NCI-H69 (cell line): ENCODE results near the gene CLOCK.

Experiments
- DNase-seq: peaks from one replicate; lab custom pipeline; 2025; lab: John Stamatoyannopoulos, UW

Gene CLOCK

DNA sequence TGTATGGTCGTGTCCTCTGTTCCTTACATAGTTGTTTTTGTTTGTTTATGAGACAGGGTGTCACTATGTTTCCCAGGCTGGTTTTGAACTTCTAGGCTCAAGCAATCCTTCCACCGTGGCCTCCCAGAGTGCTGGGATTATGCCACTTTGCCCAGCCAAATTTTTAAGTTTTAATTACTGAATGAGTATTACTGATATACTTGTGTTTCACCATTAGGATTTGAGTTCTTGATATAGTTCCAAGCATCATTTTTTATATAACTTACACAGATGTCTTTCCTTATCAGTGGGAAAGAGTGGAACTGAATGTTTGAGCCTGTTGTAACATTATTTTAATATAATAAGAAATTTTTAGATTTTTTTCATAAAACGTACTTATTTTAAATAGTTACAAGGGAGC, 130.5 kb downstream of the CLOCK start:
- DNase-seq = no peak

DNA sequence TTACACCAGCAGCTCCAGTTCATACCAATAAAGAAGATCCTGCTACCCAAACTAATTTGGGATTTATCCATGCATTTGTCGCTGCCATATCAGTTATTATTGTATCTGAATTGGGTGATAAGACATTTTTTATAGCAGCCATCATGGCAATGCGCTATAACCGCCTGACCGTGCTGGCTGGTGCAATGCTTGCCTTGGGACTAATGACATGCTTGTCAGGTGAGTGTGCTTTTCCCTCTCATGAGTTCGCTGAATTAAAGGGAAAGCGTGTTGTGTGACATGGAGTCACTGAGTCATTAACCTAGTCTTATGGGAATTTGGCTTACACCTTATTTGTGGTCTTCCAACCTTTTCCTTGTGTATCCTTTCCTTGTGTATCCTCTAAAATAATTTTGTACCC, 135.1 kb downstream of the CLOCK start:
- DNase-seq = no peak

DNA sequence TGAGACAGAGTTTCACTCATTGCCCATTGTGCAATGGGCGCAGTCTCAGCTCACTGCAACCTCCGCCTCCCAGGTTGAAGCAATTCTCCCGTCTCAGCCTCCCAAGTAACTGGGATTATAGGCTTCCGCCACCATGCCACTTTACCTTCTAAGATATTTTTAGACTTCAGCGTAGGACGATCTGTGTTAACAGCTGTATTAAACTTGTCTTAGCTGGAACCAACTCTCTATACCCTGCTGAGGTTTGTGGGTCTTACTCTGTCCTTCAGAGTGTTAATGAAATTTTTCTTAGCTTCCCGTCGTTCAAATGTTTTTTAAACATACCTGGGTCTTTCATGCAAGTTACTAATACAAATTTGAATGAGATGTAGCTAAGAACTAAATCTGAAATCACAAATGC, 136.3 kb downstream of the CLOCK start:
- no peak for DNase-seq

DNA sequence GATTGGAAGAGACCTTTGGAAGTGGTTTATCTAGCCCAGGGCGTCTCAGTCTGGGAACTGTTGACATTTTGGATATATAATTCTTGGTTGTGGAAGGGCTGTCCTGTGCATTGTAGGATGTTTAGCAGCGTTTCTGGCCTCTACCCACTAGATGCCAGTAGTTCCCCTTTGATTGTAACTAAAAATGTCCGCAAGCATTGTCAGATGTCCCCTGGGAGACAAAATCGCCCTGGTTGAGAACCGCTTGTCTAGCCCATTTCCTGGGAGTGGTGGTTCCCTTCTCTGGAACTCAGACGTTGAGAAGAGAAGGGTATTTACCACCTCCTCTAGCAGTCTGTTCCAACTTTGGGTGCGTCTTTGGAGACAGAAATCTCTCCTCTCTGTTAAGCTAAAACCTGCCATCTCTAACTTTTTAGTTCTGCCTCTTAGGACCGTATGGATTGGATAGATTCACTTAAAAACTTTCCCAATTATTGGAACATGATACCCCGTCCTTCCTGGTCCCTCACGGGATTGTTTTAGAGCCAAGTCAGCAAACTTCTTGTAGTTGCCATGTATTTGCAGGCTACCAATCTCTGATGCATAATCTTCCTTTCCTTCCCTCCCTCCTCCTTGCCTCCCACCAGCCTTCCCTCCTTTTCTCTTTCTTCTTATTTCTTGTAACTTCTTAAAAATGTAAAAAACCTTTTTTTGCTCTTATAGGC, 137.1 kb downstream of the CLOCK start:
- peak; percentile 18 for DNase-seq

DNA sequence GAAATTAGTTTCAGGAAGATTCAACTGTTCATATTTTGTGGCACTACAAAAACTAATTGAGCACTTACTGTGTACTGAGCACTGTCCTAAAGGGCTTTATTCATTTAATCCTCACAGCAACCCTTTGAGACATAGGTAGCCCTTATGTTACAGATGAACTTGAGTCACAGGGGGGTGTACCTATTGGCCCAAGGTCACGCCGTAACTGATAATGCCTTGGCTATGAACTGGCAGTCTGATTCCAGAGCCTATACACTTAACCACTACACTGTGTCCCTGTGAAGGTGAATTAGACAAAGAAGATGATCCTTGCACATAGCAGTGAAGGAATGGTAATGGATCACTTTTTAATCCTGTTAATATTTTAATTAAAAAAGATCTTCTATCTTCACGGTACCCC, 138.9 kb downstream of the CLOCK start:
- no peak for DNase-seq

DNA sequence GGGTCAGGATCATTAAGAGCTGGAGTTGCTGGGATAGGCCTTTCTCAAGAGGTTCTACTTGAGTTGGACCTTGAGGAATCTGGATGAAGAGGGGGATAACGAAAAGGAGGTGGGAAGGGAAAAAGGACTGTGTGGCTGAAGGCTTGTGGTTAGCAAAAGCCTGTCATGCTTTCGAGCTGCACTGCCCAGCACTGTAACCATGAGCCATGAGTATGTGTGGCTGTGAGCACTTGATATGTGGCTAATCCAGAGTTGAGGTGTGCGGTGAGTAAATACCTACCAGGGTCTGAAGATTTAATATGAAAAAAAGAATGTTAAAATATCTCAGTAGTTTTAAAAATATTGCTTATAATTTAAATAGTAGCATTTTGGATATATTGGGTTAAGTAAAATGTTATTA, 139.6 kb downstream of the CLOCK start:
- no peak for DNase-seq

DNA sequence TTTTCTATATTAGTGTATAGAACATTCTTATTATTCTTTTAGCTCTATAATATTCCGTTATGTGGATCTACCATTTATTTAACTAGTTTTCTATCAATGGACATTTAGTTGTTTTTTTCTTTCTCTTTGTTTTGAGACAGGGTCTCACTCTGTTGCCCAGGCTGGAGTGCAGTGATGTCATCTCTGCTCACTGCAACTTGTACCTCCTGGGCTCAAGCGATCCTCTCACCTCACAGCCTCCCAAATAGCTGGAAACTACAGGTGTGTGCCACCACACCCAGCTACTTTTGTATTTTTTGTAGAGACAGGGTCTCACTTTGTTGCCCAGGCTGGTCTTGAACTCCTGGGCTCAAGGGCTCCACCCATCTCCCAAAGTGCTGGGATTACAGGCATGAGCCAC, 140.2 kb downstream of the CLOCK start:
- no peak for DNase-seq

DNA sequence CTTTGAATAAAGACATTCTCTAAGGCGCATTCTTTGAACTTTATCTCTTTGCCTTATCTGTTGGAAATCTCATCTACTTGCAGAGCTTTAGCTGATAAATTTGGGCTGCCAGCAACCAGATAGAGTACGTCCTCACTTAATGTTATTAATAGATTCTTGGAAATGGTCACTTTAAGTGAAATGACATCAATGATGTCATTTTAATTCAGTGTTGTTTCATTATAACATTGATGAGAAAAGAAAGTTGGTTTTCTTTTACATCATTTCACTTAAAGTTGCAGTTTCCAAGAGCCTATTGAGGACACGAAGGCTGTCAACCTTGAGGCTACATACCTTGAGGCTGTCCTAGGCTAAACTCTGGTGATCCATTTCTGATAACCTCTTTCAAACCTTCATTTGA, 141.6 kb downstream of the CLOCK start:
- no peak for DNase-seq

DNA sequence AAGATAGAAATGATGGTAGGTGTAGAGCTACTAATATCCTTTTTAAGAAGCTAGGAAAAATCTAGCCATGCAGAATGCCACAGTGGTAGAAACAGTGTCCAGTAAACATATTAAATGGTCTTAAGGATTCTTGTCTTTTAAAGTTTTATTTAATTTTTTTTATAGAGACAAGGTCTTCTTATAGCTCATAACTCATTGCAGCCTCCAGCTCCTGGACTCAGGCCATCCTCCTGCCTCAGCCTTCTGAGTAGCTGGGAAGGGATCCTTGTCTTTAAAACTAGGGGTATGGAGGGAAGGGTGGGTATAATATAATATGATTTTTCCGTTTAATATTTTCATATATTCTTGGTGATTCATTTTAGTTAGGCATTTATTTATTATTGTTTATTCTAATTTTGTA, 147.1 kb downstream of the CLOCK start:
- DNase-seq = peak; percentile 1

DNA sequence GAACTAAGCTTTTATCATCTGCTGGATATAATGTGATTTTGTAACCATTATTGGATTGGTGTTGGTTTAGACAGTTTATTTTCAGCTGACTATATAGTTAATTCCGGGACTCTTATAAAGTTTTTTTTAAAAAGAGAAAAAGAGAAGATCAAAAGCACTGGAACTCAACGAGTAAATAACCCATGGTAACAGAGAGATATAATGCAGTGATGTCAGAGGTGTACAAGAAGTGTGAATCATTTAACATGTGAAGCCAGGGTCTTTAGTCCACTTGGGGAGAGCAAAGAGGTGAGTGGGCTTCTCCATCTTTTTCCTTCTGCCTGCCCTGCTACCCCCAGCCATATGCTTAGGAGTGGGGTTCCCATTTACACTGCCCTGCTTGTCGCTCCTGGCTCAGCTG, 147.7 kb downstream of the CLOCK start:
- no peak for DNase-seq

DNA sequence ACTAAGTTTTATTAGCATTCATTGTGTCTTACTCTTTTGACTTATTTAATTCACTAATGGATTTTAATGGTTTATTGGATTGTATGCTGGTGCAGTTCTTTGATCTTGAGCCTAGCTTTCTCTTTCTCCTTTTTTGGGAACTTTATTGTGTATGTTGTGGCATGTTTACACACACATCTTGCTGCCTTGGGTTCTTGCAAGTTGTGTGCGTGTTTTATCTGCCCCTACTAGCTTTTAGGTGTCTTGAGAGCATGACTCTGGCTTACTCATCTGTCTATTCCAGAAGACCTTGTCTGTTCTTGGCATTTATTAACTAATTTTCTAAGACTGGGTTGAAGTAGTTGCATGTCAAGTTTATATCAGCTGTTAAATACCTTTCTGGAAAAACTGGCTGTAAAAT, 148.2 kb downstream of the CLOCK start:
- DNase-seq = no peak

DNA sequence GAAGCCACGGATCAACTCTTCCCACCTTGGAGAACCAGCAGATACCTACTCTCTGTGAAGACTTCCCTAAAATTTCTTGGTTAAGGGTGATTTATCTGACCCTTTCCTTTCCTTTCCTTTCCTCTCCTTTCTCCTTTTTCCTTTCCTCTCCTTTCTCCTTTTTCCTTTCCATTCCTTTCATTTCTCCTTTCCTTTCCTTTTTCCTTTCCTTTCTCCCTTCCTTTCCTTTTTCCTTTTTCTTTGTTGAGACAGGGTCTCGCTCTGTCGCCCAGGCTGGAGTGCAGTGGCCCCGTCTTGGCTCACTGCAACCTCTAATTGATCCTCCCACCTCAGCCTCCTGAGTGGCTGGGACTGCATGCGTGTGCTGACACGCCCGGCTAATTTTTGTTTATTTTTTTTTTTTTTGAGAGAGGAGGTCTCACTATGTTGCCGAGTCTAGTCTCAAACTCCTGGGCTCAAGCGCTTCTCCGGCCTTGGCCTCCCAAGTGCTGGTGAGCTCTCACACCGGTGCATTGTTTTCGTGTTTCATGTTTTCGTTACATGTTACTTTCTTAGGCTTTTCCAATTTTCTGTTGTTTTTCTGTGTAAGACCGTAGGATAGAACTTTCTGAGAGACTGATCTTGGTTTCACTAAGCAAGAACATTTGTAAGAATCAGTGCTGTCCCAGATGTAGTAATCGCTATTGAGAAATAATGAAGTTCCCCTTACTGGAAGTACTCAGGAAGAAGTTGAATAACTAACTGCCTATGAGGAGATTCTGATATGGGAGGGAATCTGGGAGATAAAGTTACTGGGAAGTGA, 149.0 kb downstream of the CLOCK start:
- peak; percentile 46 for DNase-seq

DNA sequence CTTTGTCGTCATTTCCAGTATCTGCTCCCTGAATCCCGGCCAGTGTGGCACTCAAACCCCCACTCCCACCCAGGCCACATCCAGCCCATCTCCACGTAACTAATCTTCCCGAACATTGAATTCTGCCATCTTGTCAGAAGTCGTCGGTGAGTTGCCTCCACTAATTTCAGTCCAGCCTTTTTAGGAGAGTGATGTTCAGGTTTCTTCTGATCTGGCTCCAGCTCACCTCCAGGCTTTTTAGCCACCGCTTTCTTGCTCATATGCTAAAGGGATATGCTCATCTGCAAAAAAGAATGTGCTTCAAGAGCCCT, 149.6 kb downstream of the CLOCK start:
- DNase-seq = peak; percentile 40

DNA sequence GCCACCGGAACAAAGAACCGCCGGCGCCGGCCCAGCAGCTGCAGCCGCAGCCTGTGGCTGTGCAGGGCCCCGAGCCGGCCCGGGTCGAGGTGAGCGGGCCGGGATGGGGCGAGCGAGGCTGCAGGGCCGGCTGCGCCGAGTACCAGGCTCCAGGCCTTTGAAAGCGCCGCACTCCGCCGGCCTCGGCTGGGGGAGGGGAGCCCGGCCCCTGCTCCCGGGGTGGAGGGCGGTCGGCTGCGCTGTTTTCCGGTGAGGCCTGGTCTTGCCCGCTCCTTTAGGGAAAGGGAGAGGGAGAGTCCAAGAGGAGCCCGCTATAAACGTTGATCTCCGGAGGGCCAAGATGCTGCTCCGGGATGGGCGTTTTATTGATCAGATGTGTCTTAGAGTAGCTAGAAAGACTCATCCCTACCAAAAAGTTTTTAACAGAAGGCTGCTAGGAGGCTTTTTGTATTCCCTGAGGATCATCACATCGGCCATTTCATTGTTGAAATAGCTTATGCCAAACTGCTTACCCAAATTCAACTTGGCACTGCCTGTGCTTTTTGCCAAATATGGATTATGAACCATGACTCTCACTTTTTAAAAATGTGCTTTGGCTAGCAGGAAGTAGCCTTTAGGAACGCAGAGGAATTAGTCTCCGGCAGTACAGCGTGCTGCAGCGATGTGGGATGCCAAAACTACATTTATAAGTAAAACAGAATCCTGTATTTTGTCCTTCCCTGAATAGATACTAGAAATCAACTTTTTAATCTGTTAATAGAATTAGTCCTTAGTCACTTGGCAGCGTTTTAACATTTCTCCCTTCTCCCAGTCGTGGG, 150.2 kb downstream of the CLOCK start:
- peak; percentile 49 for DNase-seq

DNA sequence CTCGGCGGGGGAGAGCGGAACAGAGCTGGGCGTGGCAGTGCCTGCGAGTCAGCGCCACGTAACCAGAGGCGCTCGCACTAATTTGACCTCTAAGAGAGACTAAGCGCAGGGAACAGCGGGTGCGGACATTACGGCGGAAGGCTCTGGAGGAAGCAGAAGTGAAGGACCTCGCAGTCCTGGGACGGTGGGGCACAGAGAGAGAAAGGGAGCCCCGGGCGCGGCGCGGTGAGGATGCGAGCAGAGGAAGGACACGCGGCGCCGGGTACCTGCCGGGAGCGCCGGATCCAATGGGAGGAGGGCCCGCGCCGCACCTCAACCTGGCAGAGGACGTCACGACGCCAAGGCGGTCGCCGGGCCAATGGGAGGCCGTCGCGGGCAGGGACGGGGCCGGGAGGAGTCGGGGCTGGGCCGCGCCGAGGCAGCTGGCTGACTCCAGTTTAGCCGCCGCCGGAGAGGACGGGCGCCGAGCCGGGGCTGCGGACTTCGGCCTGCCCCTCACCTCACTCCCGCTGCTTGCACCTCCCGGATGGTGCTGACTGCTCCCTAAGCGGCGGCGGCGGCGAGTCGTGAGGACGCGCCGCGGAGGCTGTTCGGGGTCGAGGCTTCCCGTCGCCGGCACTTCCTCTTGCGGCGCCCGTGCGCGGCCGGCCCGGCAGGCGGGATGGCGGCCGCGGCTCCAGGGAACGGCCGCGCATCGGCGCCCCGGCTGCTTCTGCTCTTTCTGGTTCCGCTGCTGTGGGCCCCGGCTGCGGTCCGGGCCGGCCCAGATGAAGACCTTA, 151.0 kb downstream of the CLOCK start, which contains the start of gene TMEM165:
TMEM165 (plus strand) TSS at position 429 of the 779 bp plus-strand sequence; CDS start at position 662, 233 bp downstream.
- peak; percentile 93 for DNase-seq

DNA sequence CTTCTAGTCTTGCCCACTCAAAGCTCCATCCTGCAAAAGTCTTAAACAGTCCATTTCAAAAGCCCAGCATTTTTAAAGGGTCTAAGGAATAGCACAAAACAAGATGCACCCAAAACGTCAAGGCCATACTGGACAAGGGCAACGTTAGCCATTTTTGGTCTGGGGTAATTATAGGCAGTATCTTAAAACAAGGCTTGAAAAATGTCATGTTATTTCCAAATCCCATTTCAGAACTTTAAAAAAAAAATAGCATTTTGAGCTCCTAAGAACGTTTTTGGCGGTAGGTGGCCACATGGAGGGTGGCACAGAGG, 151.5 kb downstream of the CLOCK start:
- DNase-seq = no peak

DNA sequence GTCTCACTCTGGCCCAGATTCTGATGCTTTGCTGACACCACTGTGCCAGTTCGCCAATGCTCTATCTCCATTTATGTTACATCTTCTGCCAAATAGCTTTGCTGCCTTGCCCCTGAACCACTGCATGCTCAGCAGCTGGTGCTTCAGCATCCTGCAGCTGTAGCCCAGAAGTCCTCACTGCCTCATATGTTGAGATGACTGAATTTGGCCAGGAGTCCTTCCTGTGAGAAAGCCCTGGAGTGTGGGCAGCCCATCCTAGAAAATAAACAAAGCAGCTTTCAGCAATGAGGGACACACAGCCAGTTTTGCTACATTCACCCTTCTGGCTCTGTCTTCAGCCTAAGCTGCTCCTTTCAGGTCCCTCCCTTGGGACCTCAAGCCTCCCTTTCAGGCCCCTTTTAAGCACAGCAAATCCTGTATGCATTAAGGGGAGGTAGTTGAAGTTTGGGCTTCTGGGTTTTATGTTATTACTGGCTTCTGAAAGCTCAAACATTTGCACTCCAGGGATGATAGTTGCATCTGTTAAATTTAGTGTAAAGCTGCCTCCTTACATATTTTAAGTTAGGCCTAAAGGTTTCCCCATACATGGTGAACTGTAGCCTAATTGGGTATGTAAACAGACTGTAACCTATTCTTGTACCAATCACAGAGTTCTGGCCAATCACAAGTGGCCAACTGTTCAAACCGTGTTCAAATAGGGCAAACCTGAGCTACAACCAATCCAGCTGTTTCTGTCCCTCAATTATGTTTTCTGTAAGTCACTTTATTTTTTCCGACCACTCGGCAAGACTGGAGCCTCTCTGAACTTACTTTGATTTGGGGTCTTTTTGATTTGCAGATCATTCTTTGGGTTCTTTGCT, 153.0 kb downstream of the CLOCK start:
- DNase-seq = peak; percentile 70

DNA sequence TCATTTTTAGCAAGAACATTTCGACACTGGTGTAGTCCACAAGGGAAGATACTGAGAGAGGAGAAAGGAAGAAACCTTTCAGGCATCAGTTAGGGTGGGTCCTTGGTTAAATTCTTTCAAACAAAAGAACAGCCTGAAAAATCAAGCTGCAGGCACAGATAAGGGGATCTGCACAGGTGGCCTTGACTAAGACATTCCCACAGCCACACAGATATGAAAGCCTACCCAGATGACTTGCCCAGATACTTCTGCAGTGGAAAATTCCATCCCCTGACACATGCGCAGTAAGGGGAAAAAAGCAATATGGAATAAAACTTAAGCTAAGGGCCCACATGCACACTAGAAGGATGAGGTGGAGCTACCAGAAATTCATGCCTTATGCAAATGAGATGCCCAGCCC, 159.9 kb downstream of the CLOCK start:
- DNase-seq = no peak

DNA sequence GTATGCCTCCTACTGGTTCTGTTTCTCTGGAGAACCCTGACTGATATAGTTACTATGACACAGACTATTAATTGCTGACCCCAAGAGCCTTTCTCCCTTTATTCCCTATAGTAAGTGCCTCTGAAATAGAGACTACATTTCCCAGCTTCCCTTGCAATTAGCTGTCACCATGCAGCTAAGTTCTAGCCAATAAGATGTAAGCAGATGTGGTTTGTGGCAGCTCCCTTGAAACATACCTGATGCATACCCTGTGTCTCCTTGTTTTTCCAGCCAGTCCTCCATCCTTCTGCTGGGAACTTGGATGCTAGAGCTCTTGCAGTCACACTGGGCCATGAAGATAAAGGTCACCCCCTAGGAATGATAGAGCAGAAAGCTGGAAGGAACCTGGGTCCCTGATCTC, 160.6 kb downstream of the CLOCK start:
- DNase-seq = peak; percentile 14

DNA sequence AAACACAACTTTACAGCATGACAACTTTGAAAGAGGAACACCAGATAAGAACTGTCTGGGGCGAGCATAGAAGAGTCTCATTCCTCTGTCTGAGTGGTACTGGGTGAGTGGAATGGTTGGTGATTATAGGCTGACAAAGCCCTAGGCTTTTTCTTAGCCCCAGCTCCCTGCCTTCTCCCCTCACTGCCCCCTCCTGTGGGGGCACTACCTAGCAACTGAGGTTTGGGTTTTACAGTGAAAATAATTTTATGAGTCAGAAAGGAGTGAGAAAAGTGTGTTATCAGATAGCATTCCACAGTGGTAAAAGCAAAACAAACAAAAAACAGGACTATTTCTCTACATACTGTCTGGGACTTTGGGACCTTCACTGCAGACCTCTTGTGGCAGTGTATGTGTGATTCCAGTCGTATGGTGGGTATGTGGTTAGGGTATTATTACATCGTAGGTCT, 161.5 kb downstream of the CLOCK start:
- DNase-seq = no peak

DNA sequence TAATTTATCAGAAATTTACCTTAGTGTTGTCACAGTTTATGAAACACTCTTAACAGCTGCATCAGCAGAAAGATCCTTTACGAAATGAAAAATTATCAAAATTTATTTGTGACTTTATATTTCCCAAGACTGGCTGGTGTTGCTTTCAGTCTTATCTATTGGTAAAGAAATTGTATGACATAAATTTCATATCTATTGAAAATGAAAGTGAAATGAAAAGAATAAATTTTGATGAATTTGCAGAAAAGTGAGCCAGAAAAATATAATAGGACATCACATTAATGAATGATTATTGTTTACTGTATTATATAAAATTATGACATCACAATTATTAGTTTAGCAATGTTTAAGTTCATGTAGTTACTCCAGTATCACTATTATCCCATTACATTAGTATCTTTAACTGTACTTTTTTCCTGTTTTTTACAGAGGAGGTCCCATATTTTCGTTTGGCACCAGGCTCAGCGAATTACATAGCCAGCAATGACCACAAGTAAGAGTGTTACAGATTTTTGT, 164.2 kb downstream of the CLOCK start:
- DNase-seq = no peak
